H9 (cell line): ENCODE data around the gene NINJ1. TPM values are rescaled to one million over a fixed set of nuclear protein-coding genes. Genes with fewer than 3 reads are reported as not detected.

ENCODE experiments used
- DNase-seq: peaks from one replicate; pipeline ENCODE4 v3.0.0-alpha.2; 2017
- H2AFZ ChIP-seq: one replicate; pipeline ENCODE4 v1.6.1; 2013; ENCODE audit warnings: mild to moderate bottlenecking, low read length, control low read depth, moderate library complexity
- H2AK5ac ChIP-seq: 2 replicates; pipeline ENCODE4 v1.6.1; 2013; ENCODE audit warnings: low read length, control low read depth, mixed read lengths; ENCODE audit not compliant: insufficient read length
- H2BK120ac ChIP-seq: one replicate; pipeline ENCODE4 v1.6.1; 2013; ENCODE audit warnings: low read depth, mild to moderate bottlenecking, low read length, control low read depth, inconsistent platforms; ENCODE audit not compliant: poor library complexity, severe bottlenecking
- H2BK12ac ChIP-seq: 2 replicates; pipeline ENCODE4 v1.6.1; 2013; ENCODE audit warnings: low read length, control low read depth, mixed read lengths, low read depth; ENCODE audit not compliant: insufficient read length
- H2BK15ac ChIP-seq: 2 replicates; pipeline ENCODE4 v1.6.1; 2013; ENCODE audit warnings: low read depth, low read length, control low read depth
- H2BK20ac ChIP-seq: one replicate; pipeline ENCODE4 v1.6.1; 2013; ENCODE audit warnings: low read depth, mild to moderate bottlenecking, low read length, control low read depth, inconsistent platforms; ENCODE audit not compliant: poor library complexity, severe bottlenecking
- H2BK5ac ChIP-seq: 2 replicates; pipeline ENCODE4 v1.6.1; 2013; ENCODE audit warnings: low read length, control low read depth, mixed read lengths; ENCODE audit not compliant: insufficient read length
- H3K14ac ChIP-seq: 2 replicates; pipeline ENCODE4 v1.6.1; 2013; ENCODE audit warnings: low read length, control low read depth; ENCODE audit not compliant: insufficient read depth
- H3K18ac ChIP-seq: 2 replicates; pipeline ENCODE4 v1.6.1; 2013; ENCODE audit warnings: low read depth, mild to moderate bottlenecking, mixed read lengths, low read length, control low read depth; ENCODE audit not compliant: insufficient read length
- H3K23ac ChIP-seq: 2 replicates; pipeline ENCODE4 v1.6.1; 2013; ENCODE audit warnings: low read length, control low read depth, mixed read lengths, low read depth; ENCODE audit not compliant: insufficient read length
- H3K23me2 ChIP-seq: 2 replicates; pipeline ENCODE4 v1.6.1; 2013; ENCODE audit warnings: low read depth, mild to moderate bottlenecking, mixed read lengths, low read length, control low read depth; ENCODE audit not compliant: insufficient read length, poor library complexity, severe bottlenecking
- H3K27ac ChIP-seq: 2 replicates; pipeline ENCODE4 v1.5.1; 2013; ENCODE audit warnings: low read length, control low read depth, mixed read lengths, low read depth; ENCODE audit not compliant: insufficient read length
- H3K27me3 ChIP-seq: 2 replicates; pipeline ENCODE4 v1.6.1; 2013; ENCODE audit warnings: low read length, control low read depth, inconsistent platforms; ENCODE audit not compliant: insufficient read depth
- H3K4ac ChIP-seq: 2 replicates; pipeline ENCODE4 v1.6.1; 2013; ENCODE audit warnings: low read depth, mild to moderate bottlenecking, control low read depth, inconsistent platforms, low read length, moderate library complexity
- H3K4me1 ChIP-seq: 2 replicates; pipeline ENCODE4 v1.6.1; 2013; ENCODE audit warnings: low read length, control low read depth, inconsistent platforms; ENCODE audit not compliant: insufficient read depth
- H3K4me2 ChIP-seq: 2 replicates; pipeline ENCODE4 v1.6.1; 2013; ENCODE audit warnings: low read length, control low read depth, mixed read lengths; ENCODE audit not compliant: insufficient read length, insufficient read depth
- H3K56ac ChIP-seq: 2 replicates; pipeline ENCODE4 v1.6.1; 2013; ENCODE audit warnings: low read depth, mild to moderate bottlenecking, mixed read lengths, low read length, control low read depth; ENCODE audit not compliant: insufficient read length
- H3K79me1 ChIP-seq: 2 replicates; pipeline ENCODE4 v1.6.1; 2013; ENCODE audit warnings: low read depth, mild to moderate bottlenecking, moderate library complexity, low read length, control low read depth, inconsistent platforms; ENCODE audit not compliant: insufficient read depth, poor library complexity, severe bottlenecking
- H3K79me2 ChIP-seq: 2 replicates; pipeline ENCODE4 v1.6.1; 2013; ENCODE audit warnings: low read length, control low read depth, inconsistent platforms; ENCODE audit not compliant: insufficient read depth
- H3K9ac ChIP-seq: 2 replicates; pipeline ENCODE4 v1.6.1; 2013; ENCODE audit warnings: low read length, control low read depth, mixed read lengths; ENCODE audit not compliant: insufficient read length; ENCODE audit errors: extremely low read depth
- H3K9me3 ChIP-seq: one replicate; pipeline ENCODE4 v1.6.1; 2013; ENCODE audit warnings: low read depth, low read length, inconsistent platforms; ENCODE audit not compliant: control insufficient read depth
- H3T11ph ChIP-seq: one replicate; pipeline ENCODE4 v1.6.1; 2013; ENCODE audit warnings: mild to moderate bottlenecking, low read length, control low read depth, inconsistent platforms
- H4K20me1 ChIP-seq: one replicate; pipeline ENCODE4 v1.6.1; 2013; ENCODE audit not compliant: control insufficient read depth, insufficient read length, insufficient read depth
- H4K5ac ChIP-seq: 2 replicates; pipeline ENCODE4 v1.6.1; 2013; ENCODE audit warnings: low read depth, mild to moderate bottlenecking, mixed read lengths, low read length, control low read depth; ENCODE audit not compliant: insufficient read length
- H4K8ac ChIP-seq: replicated peaks from 2 replicates; pipeline ENCODE4 v1.6.1; 2013; ENCODE audit warnings: low read length, control low read depth, mixed read lengths, low read depth; ENCODE audit not compliant: insufficient read length
- H4K91ac ChIP-seq: 2 replicates; pipeline ENCODE4 v1.6.1; 2013; ENCODE audit warnings: low read depth, mild to moderate bottlenecking, moderate library complexity, mixed read lengths, low read length, control low read depth; ENCODE audit not compliant: insufficient read length
- H3K27ac Mint-ChIP-seq, 3 experiments: 2 replicates in 2 of 3; 3 replicates in 1 of 3; pipeline ENCODE4 v1.8.0; 2020 to 2021; ENCODE audit warnings: mixed read lengths in 3 of 3, mild to moderate bottlenecking in 1 of 3, moderate library complexity in 1 of 3
- H3K27me3 Mint-ChIP-seq: 2 replicates; pipeline ENCODE4 v1.8.0; 2021; ENCODE audit warnings: low read depth, mild to moderate bottlenecking, moderate library complexity, mixed read lengths
- H3K36me3 Mint-ChIP-seq, 3 experiments: 2 replicates in 2 of 3; 3 replicates in 1 of 3; pipeline ENCODE4 v1.8.0; 2020 to 2021; ENCODE audit warnings: low read depth in 3 of 3, mixed read lengths in 3 of 3; ENCODE audit not compliant: insufficient read depth in 1 of 3
- H3K4me1 Mint-ChIP-seq, 2 experiments: 2 replicates each; pipeline ENCODE4 v1.8.0; 2020; ENCODE audit warnings: mixed read lengths in 2 of 2
- H3K4me3 Mint-ChIP-seq, 2 experiments: 2 replicates in 1 of 2; 3 replicates in 1 of 2; pipeline ENCODE4 v1.8.0; 2020 to 2021; ENCODE audit warnings: mild to moderate bottlenecking in 2 of 2, mixed read lengths in 2 of 2, moderate library complexity in 1 of 2
- H3K9me3 Mint-ChIP-seq, 2 experiments: 2 replicates in 1 of 2; 3 replicates in 1 of 2; pipeline ENCODE4 v1.8.0; 2020; ENCODE audit warnings: mild to moderate bottlenecking in 2 of 2, mixed read lengths in 2 of 2, moderate library complexity in 1 of 2
- WGBS: extraction: QIAGEN DNeasy Blood & Tissue Kit; methylation state at CpG from one replicate; pipeline ENCODE4 v1.1.7; 2013; ENCODE audit warnings: missing lambda C conversion rate, low lambda C conversion rate, mixed read lengths; ENCODE audit not compliant: insufficient read length; ENCODE audit errors: extremely low coverage; 5-methylcytosine and 5-hydroxymethylcytosine counted together
- total RNA-seq: library from RNA; stranded (reverse); gene quantifications from 2 replicates; pipeline ENCODE4 v1.2.1, GENCODE V29; 2021
- TF ChIP-seq, protein P1 (sequence below): fragments of 200-600 bp; sonication (generic); conservative IDR thresholded peaks from 3 replicates; pipeline ENCODE4 v1.8.0; 2021; ENCODE audit warnings: antibody characterized with exemption, mild to moderate bottlenecking

NINJ1 gene
- total RNA-seq, 1 experiment from 2014 or later = 28.9 TPM

- no peaks in the 10 kb centered on the region for H3K23me2 ChIP-seq
- Mint-ChIP-seq H3K4me1 (peaks cover 10 to 28% of the 10 kb centered on the region in 2 experiments), H3K4me3 (no peak overlapping the region), H3K27ac (no peak overlapping the region), H3K36me3 (peaks cover 4 to 17% (median 15%) of the 10 kb centered on the region in 3 experiments; a peak in 5 of 7 replicates), H3K9me3 (no peaks in the 10 kb centered on the region), H3K27me3 (no peaks in the 10 kb centered on the region; the same call in 1 of the 2 replicates)
- no peaks in the 10 kb centered on the region for H3K79me1 ChIP-seq
- WGBS = no CpG with 5 or more reads among the region's 14 CpGs
- no peak overlapping the region for H2BK15ac ChIP-seq
- TF ChIP-seq, protein P1, sequence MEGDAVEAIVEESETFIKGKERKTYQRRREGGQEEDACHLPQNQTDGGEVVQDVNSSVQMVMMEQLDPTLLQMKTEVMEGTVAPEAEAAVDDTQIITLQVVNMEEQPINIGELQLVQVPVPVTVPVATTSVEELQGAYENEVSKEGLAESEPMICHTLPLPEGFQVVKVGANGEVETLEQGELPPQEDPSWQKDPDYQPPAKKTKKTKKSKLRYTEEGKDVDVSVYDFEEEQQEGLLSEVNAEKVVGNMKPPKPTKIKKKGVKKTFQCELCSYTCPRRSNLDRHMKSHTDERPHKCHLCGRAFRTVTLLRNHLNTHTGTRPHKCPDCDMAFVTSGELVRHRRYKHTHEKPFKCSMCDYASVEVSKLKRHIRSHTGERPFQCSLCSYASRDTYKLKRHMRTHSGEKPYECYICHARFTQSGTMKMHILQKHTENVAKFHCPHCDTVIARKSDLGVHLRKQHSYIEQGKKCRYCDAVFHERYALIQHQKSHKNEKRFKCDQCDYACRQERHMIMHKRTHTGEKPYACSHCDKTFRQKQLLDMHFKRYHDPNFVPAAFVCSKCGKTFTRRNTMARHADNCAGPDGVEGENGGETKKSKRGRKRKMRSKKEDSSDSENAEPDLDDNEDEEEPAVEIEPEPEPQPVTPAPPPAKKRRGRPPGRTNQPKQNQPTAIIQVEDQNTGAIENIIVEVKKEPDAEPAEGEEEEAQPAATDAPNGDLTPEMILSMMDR = no peak
- no peak overlapping the region for H2BK20ac ChIP-seq
- H3T11ph ChIP-seq = no peak overlapping the region
- H3K9ac ChIP-seq = no peak overlapping the region
- H4K8ac ChIP-seq = no peak overlapping the region
- H4K91ac ChIP-seq = no peak overlapping the region
- H3K14ac ChIP-seq = no peak overlapping the region
- peak; percentile 12 for DNase-seq
- H3K27me3 ChIP-seq = no peaks in the 10 kb centered on the region
- H3K4me2 ChIP-seq = no peak overlapping the region
- H2BK12ac ChIP-seq = no peak overlapping the region
- H2BK120ac ChIP-seq = no peak overlapping the region
- H2AFZ ChIP-seq = no peak overlapping the region
- no peak overlapping the region for H3K18ac ChIP-seq
- no peaks in the 10 kb centered on the region for H3K79me2 ChIP-seq
- no peak overlapping the region for H3K56ac ChIP-seq
- no peak overlapping the region for H3K4ac ChIP-seq
- H4K5ac ChIP-seq = no peak overlapping the region
- no peak overlapping the region for H2AK5ac ChIP-seq
- no peak overlapping the region for H2BK5ac ChIP-seq
- no peaks in the 10 kb centered on the region for H3K9me3 ChIP-seq
- no peak overlapping the region for H3K27ac ChIP-seq
- no peaks in the 10 kb centered on the region for H3K4me1 ChIP-seq
- no peak overlapping the region for H3K23ac ChIP-seq
- H4K20me1 ChIP-seq = no peaks in the 10 kb centered on the region
These were observed 10.3 kb downstream of the NINJ1 start for GRCh38 chr9:93123561-93124283.
